Activated CD4-positive, alpha-beta T cell treated with anti-CD3 and anti-CD28 coated beads, Interleukin-10, Interleukin-2, amounts not matched to agents 100 ng/mL and 50 ng/mL, durations not matched to agents 16 hours and 8 hours (primary cell): ENCODE measurements around the gene ZCCHC9.

ENCODE experiments used
- DNase-seq: peaks from one replicate; pipeline ENCODE4 v3.0.0-alpha.2; 2020

Gene ZCCHC9

DNA sequence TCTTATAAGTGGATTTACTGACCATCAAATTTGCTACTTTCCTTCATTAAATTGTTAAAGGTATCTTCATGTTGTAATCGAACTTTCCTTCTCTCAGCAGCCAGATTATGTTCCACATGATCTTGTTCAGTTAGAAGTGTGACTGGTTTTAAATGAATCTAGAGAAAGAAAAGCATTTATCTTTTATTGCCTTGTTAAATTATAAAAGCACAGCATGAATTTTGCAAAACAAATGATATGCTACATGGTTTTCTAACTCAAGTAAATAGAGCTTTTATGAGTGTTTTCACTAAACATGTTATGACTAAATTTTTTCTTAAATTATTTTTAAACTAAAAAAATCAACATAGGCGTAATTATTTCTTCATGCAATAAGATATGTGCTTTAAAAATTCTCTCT, 58.5 kb downstream of the ZCCHC9 start:
- no peak for DNase-seq

DNA sequence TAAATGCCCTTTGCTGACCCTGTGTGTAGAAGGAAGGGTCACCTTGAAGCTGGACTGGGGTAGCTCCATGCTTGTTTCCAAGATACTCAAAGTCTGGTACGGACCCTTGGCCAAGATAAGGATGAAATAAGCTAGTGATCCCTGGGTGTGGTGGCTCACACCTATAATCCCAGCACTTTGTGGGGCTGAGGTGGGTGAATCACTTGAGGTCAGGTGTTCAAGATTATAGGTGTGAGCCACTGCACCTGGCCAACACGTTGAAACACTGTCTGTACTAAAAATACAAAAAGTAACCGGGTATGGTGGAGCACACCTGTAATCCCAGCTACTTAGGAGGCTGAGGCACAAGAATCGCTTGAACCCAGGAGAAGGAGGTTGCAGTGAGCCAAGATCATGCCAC, 59.3 kb downstream of the ZCCHC9 start:
- DNase-seq = no peak

- DNase-seq = no peak
These were observed 60.2 kb downstream of the ZCCHC9 start for GRCh38 chr5:81361600-81361999.
